Measurements from ENCODE around the gene USP13. TPM values are rescaled to one million over a fixed set of nuclear protein-coding genes. Genes with fewer than 3 reads are reported as not detected.

The USP13 gene
- total RNA-seq, 2 donors from 2014 or later, result 4.3 to 6.6 TPM

GRCh38 chr3:179661777-179662176 is 8.9 kb downstream of the USP13 start:
- Histone ChIP-seq H3K9ac (ENCODE audit: low read depth in 2 of 2, low read length in 2 of 2) (no peak overlapping the region), H3K36me3 (no peaks in the 10 kb centered on the region), H3K27ac (no peak overlapping the region), H3K4me3 (no peak overlapping the region), H3K4me1 (no peaks in the 10 kb centered on the region), H3K9me3 (no peaks in the 10 kb centered on the region), H3K27me3 (no peaks in the 10 kb centered on the region)
- TF ChIP-seq, protein P1, sequence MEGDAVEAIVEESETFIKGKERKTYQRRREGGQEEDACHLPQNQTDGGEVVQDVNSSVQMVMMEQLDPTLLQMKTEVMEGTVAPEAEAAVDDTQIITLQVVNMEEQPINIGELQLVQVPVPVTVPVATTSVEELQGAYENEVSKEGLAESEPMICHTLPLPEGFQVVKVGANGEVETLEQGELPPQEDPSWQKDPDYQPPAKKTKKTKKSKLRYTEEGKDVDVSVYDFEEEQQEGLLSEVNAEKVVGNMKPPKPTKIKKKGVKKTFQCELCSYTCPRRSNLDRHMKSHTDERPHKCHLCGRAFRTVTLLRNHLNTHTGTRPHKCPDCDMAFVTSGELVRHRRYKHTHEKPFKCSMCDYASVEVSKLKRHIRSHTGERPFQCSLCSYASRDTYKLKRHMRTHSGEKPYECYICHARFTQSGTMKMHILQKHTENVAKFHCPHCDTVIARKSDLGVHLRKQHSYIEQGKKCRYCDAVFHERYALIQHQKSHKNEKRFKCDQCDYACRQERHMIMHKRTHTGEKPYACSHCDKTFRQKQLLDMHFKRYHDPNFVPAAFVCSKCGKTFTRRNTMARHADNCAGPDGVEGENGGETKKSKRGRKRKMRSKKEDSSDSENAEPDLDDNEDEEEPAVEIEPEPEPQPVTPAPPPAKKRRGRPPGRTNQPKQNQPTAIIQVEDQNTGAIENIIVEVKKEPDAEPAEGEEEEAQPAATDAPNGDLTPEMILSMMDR (IDR thresholded peaks at IDR 0.05), result no peak
- no peak for DNase-seq
- intact Hi-C loops (cut with DNase I), result no loop called here

DNA sequence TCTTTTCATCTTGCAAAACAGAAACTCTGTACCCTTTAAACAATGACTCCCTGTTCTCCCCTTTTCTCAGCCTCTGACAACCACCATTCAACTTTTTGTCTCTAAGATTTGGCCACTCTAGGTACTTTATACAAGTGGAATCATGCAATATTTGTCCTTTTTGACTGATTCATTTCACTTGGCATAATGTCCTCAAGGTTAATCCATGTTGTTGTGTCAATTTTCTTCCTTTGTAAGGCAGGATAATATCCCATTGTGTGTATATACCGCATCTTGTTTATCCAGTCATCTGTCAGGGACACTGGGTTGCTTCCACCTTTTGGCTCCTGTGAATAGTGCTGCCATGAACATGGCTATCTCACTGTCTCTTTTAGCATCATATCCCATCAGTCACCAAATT is 10.3 kb downstream of the USP13 start:
- H3K9ac ChIP-seq (ENCODE audit: low read depth in 2 of 2, low read length in 2 of 2), result no peak overlapping the region
- no peaks in the 10 kb centered on the region for H3K9me3 ChIP-seq
- no peak overlapping the region for H3K27ac ChIP-seq
- H3K4me3 ChIP-seq, result no peak overlapping the region
- no peaks in the 10 kb centered on the region for H3K27me3 ChIP-seq
- no peak for DNase-seq
- H3K36me3 ChIP-seq, result no peaks in the 10 kb centered on the region
- intact Hi-C loops (cut with DNase I), result no loop called here
- TF ChIP-seq, protein P1 (IDR thresholded peaks at IDR 0.05), result no peak
- no peaks in the 10 kb centered on the region for H3K4me1 ChIP-seq

- H3K27ac ChIP-seq, result no peak overlapping the region
- no peaks in the 10 kb centered on the region for H3K27me3 ChIP-seq
- no peaks in the 10 kb centered on the region for H3K36me3 ChIP-seq
- no peaks in the 10 kb centered on the region for H3K4me1 ChIP-seq
- DNase-seq, result no peak
- no peaks in the 10 kb centered on the region for H3K9me3 ChIP-seq
- TF ChIP-seq, protein P1 (IDR thresholded peaks at IDR 0.05), result no peak
- no peak overlapping the region for H3K9ac ChIP-seq (ENCODE audit: low read depth in 2 of 2, low read length in 2 of 2)
- intact Hi-C loops (cut with DNase I), result no loop called here
- H3K4me3 ChIP-seq, result no peak overlapping the region
Observed at GRCh38 chr3:179666030-179666429, 13.2 kb downstream of the USP13 start.

- Histone ChIP-seq H3K27ac (no peak overlapping the region), H3K36me3 (no peaks in the 10 kb centered on the region), H3K9ac (ENCODE audit: low read depth in 2 of 2, low read length in 2 of 2) (no peak overlapping the region), H3K4me1 (no peaks in the 10 kb centered on the region), H3K27me3 (no peaks in the 10 kb centered on the region), H3K9me3 (no peaks in the 10 kb centered on the region), H3K4me3 (no peak overlapping the region)
- TF ChIP-seq, protein P1 (IDR thresholded peaks at IDR 0.05), result no peak
- intact Hi-C loops (cut with DNase I), result no loop called here
- no peak for DNase-seq
Observed at GRCh38 chr3:179666436-179667035, 13.7 kb downstream of the USP13 start.

DNA sequence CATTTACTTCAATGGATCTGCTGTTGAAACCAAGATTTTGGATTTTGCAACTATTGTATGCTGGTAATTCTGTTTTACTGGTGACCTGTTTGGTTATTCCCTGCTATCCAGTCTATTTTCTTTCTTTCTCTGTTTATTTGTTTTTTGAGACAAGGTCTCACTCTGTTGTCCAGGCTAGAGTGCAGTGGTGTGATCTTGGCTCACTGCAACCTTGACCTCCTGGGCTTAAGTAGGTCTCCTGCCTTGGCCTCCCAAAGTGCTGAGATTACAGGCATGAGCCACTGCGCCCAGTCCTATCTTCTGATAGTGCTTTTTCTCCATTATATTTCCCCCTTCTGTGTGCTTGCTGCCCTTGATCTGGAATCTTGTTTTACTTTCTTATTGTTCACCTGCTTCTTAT is 15.6 kb downstream of the USP13 start:
- TF ChIP-seq, protein P1 (IDR thresholded peaks at IDR 0.05), result no peak
- intact Hi-C loops (cut with DNase I), result no loop called here
- Histone ChIP-seq H3K4me3 (no peak overlapping the region), H3K9me3 (no peaks in the 10 kb centered on the region), H3K9ac (ENCODE audit: low read depth in 2 of 2, low read length in 2 of 2) (no peak overlapping the region), H3K27ac (no peak overlapping the region), H3K36me3 (no peaks in the 10 kb centered on the region), H3K4me1 (no peaks in the 10 kb centered on the region), H3K27me3 (no peaks in the 10 kb centered on the region)
- no peak for DNase-seq

Measured in colonic mucosa (tissue), 4 donors.